Measurements from ENCODE around the gene TFG.

TFG gene

DNA sequence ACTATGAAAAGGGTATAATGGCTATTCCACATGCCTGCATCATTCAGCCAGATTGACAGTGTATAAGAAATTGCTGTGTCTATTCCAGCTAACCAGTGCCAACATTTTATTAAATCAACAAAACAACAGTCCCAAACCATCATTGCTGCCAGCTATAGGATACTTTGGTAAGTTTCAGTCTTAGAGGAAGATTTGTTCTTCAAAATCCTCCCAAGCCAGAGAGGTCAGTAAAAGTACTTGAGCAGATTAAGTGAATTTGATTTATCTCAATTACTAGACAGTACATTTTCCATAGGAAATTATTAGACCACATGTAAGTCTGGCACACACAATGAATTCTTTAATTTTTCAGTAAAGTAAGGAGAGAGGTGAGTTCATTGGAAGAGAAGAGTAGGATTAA, 50.7 kb downstream of the TFG start:
- no peak for DNase-seq

DNA sequence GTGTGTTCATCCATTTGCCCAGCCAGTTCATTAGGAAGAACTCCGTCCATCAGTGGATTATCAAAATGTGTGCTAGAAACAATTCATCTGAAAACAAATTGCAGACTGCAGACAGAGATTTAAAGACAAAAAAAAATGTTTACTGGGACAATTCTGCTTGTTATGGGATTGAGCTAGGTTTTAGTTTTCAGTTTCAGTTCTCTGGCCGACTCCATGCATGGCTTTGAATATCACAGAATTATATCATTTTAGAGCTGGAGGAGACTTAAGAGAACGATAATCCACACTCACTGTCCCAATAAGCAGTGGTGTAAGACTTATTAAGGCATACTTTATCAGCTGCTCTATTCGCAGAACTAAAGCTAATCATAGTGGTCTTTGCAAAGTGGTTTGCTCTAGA, 51.1 kb downstream of the TFG start:
- no peak for DNase-seq

DNA sequence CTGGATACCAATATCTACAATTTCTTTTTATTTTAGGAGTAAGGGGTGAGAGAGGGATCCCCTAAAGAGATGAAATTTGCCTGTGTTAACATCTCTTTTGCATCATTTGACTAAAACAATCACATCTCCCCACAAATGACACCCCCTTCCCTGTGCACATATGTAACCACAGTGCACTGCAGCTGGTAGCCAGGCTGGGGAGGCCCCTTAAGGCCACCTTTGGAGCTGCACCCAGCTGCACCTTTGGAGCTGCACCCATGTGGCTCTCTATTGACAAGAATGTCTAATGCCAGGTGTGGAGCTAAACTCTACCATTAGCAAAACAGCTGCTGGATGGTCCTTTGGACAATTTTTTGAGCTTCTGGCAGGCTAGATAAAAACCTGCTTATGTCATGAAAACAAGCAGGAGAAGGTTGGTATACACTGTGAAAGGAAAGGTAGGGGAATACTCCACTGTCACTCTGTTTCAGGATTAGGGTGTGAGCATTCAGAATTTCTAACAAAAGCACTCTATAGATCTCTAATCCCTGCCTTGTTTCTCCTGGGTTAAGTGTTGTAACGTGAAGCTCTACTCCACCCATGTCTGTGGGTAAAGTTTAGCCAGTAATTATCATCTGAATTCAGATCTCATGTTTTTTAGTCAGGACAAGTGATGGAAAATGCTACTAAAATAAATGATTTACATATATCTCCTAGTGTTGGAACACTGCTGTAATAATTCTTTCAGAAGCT, 52.1 kb downstream of the TFG start:
- DNase-seq, result no peak

DNA sequence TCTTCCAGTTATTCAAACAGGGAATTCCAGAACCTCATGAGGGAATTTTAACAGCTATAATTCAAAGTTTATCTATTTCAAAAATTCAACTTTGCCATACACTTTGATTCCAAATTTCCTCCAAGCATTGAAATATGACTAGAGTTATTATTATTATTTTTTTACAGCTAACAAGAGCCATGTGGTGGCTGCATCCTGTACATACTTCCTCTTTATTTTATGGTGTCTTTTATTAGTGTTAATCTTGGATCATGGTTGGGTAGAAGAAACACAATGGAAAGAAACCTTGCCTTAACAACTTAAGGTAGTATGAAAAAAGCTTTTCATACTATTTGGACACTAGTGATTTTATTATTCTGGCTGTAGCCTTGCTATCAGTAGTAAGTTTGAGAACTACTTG, 52.7 kb downstream of the TFG start:
- peak; percentile 15 to 57 for DNase-seq

- DNase-seq, result no peak
Measured at GRCh38 chr3:100765437-100765975, 56.2 kb downstream of the TFG start.

- no peak for DNase-seq
Measured at GRCh38 chr3:100766069-100766468, 56.8 kb downstream of the TFG start.

- no peak for DNase-seq
Measured at GRCh38 chr3:100769693-100770092, 60.4 kb downstream of the TFG start.

DNA sequence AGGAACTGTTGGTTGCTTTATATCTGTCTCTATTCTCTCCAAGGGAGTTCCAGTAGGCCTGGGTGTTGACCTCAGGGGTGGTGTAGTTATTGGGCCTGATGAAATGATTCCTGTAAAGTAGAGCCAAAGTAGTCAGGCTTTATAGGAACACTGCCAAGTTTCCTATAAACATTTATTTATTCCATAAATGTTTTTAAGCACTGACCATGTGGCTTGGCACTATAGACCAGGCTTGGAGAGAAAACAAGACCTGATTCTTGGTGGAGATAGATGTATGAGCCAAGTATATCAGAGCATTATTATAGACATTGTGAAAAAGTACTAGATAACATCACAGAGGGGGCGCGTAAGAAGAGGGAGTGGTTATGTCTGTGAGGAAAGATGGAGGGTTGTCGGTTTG, 65.9 kb downstream of the TFG start:
- no peak for DNase-seq

GRCh38 chr3:100775669-100776068, 66.4 kb downstream of the TFG start:
- no peak for DNase-seq

GRCh38 chr3:100776097-100776729, 66.9 kb downstream of the TFG start:
- DNase-seq, result no peak

DNA sequence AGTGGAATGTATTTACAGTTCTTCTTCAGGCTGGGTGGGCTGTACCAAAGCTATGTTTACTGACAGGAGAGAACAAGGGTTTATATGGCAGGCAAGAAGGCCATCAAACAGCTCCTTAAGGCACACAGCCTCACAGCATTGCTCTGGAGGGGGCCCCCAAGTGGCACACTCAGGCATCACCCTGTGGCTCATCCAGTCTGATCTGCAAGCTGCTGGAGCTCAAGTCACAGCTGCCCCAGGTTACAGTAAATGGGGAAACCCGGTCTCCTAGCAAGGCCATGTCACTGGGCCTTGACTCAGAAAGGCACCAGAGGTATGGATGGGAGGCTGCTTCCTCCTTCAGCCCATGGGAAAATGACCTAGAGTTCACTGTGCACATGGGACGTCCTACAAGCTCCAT, 67.5 kb downstream of the TFG start:
- no peak for DNase-seq

DNA sequence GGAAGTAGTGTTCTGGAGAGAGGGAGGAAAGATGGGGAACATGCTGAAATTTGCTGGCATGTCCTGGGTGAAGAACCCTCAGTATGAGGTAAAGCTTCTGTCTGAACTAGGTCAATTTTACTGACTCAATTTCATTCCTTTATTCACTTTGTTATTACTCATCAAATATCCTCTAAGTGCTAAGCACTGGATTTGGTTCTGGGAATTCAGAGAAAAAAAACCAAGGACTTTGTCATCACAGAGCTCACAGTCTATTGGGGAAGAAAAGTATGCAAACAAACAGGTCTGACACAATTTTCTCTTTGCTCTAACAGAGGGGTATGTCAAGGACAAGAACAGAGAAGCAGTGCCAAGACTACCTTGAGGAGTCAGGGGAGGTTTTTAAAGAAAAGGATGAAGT, 68.0 kb downstream of the TFG start:
- DNase-seq, result no peak

- DNase-seq, result no peak
Measured at GRCh38 chr3:100779480-100779879, 70.2 kb downstream of the TFG start.

DNA sequence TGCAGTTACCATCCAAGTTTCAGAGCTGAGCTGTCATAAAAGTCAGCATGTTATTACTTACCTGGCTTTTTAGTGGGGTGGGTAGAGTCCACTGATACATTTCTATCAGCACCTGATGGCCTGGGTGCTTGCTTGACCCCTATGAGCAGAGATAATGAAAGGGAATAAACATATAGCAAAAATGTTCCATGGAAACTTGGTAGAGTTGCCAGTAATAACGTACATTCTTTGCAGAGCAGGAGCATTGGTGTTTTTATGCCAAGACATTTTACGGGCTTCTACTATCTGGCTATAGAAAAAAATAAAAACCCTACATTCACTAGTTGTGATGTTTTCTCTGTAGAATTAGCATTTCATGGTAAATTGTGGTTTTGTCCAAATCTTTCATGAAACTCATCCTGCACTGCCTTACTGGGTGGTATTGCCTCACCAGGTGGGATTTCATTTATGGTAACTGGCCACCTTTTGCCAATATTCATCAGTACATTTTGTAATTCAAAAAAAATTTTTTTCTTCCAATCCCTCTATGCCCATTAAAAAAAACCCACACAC, 70.9 kb downstream of the TFG start:
- no peak for DNase-seq

- no peak for DNase-seq
Measured at GRCh38 chr3:100781301-100781700, 72.0 kb downstream of the TFG start.

GRCh38 chr3:100782348-100782747, 73.1 kb downstream of the TFG start:
- DNase-seq, result no peak

DNA sequence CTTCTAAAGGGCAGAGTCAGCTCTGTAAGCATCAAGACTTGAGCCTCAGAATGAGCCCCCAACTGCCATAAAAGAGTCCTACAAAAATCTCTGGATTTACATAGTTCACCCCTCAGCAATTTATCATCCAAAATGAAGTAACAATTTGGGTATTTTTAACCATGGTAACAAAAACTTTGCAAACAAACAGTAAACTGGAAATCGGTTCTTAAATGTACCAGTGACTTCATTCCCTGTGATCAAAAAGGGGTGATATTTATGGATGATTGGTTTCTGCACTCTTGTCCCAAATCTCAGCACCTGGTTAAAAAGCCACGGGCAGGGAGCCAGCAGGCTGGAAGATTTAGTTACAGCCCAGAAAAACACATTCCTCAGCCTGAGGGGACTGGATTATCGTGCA, 73.6 kb downstream of the TFG start:
- DNase-seq, result no peak

DNA sequence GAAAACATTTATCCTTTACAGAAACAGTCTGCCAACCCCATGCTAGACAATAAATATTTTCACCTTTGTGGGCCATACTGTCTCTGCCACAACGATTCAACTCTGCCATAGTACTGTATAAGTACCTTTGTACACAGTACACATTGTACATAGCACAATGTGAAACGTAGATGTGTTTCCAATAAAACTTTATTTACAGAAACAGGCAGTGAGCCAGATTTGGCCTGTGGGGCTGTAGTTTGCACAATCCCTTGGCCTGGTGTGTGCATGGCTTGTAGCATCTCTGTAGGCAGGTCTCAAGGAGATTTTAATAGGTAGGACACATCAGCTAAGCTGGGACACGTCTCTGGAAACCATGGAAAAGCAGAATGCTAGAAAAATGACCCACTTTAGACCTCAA, 74.3 kb downstream of the TFG start:
- no peak for DNase-seq

GRCh38 chr3:100789579-100789978, 80.3 kb downstream of the TFG start:
- no peak for DNase-seq

DNA sequence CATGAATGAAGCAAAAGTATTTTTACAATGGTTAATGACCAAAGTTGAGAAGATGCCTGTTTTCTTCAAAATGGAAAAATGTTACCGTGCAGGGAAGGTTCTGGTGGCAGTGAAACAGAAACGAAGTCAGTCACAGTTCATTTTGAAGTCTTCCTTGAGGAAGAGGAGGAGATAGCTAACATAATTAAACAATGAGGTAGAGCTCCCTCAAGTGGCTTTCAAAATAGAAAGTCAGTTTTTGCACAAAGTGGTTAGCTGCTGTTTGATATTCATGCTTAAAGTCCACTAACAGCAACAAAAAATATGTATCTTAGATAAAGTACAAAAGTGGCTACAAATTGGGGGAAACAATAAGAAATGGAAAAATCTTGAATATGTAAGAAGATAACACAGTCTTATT, 87.3 kb downstream of the TFG start:
- DNase-seq, result peak; percentile 51 to 53

DNA sequence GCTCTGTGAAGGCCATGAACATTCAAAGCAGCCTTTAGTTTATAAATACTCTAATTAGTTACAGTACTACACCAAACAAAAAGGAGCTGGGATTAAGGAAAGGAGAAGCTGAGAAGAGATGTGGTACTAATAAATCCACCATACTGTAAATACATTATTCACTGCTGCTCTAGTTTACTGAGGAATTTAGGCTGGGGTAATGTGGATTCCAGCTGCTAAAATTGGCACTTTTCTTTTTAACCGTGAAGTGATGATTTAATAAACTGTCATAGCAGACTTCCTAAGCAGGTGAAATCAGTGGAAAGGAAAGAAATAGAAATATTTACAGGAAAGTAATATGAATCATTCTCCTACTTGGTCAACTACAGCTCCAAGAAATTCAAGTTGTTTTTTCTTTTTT, 88.7 kb downstream of the TFG start:
- DNase-seq, result no peak

Data from Kasumi-1 (cell line).